ENCODE measurements around the gene KCNF1. TPM values are rescaled to one million over a fixed set of nuclear protein-coding genes. Genes with fewer than 3 reads are reported as not detected.

The KCNF1 gene
- total and polyA plus RNA-seq, 4 experiments from 2014 or later = not detected

DNA sequence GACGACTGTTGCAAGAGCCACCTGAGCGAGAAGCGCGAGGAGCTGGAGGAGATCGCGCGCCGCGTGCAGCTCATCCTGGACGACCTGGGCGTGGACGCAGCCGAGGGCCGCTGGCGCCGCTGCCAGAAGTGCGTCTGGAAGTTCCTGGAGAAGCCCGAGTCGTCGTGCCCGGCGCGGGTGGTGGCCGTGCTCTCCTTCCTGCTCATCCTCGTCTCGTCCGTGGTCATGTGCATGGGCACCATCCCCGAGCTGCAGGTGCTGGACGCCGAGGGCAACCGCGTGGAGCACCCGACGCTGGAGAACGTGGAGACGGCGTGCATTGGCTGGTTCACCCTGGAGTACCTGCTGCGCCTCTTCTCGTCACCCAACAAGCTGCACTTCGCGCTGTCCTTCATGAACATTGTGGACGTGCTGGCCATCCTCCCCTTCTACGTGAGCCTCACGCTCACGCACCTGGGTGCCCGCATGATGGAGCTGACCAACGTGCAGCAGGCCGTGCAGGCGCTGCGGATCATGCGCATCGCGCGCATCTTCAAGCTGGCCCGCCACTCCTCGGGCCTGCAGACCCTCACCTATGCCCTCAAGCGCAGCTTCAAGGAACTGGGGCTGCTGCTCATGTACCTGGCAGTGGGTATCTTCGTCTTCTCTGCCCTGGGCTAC lies 1.2 kb downstream of the KCNF1 start:
- CTCF ChIA-PET (ENCODE audit: partially characterized antibody) = no interaction called here
- no peak for DNase-seq
- Histone ChIP-seq H3K4me3 (ENCODE audit: low read length in 2 of 2) (no peak overlapping the region), H3K27ac (ENCODE audit: low read depth, low read length) (no peak overlapping the region), H3K4me1 (ENCODE audit: insufficient read depth, low read length) (no peaks in the 10 kb centered on the region), H3K9me3 (ENCODE audit: control insufficient read depth in 1 of 2, low read length in 2 of 2) (no peaks in the 10 kb centered on the region), H3K36me3 (ENCODE audit: insufficient read depth, low read length) (no peaks in the 10 kb centered on the region), H3K27me3 (ENCODE audit: insufficient read depth, low read length) (peaks cover 5% of the 10 kb centered on the region)
- POLR2A ChIA-PET (ENCODE audit: partially characterized antibody) = no interaction called here
- intact Hi-C loops (cut with micrococcal nuclease) = no loop called here
- Mint-ChIP-seq H3K9me3 (no peaks in the 10 kb centered on the region), H3K36me3 (no peaks in the 10 kb centered on the region), H3K4me3 (peak overlapping the region in 5 of 8 donors; percentile 20 to 70 (median 55)), H3K4me1 (peaks cover 3 to 17% (median 9%) of the 10 kb centered on the region in 4 donors), H3K27ac (no peak overlapping the region), H3K27me3 (peaks cover 18 to 25% of the 10 kb centered on the region in 2 donors)

DNA sequence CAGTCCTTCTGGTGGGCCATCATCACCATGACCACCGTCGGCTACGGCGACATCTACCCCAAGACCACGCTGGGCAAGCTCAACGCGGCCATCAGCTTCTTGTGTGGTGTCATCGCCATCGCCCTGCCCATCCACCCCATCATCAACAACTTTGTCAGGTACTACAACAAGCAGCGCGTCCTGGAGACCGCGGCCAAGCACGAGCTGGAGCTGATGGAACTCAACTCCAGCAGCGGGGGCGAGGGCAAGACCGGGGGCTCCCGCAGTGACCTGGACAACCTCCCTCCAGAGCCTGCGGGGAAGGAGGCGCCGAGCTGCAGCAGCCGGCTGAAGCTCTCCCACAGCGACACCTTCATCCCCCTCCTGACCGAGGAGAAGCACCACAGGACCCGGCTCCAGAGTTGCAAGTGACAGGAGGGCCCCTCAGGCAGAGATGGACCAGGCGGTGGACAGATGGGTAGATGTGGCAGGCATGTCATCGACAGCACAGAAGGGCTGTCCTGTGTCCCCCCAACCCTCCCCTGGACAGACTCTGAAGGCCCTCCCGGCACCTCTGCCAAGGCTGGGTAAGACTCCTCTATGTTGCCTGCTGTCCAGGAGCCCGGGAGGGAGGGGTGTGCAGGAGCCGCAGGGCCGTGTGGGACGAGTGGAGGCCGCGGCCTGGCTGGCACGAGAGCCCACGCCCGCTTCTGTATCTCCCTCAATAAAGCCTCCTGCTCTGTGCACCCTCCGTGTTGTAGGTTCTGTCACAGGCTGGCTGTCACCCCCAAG lies 2.0 kb downstream of the KCNF1 start:
- intact Hi-C loops (cut with micrococcal nuclease) = no loop called here
- Mint-ChIP-seq H3K27ac (no peak overlapping the region), H3K27me3 (peaks cover 18 to 25% of the 10 kb centered on the region in 2 donors), H3K4me1 (peaks cover 3 to 17% (median 9%) of the 10 kb centered on the region in 4 donors), H3K9me3 (no peaks in the 10 kb centered on the region), H3K36me3 (no peaks in the 10 kb centered on the region), H3K4me3 (peak overlapping the region in 2 of 8 donors; percentile 35 to 58)
- H3K36me3 ChIP-seq (ENCODE audit: insufficient read depth, low read length) = no peaks in the 10 kb centered on the region
- DNase-seq = no peak
- H3K4me1 ChIP-seq (ENCODE audit: insufficient read depth, low read length) = no peaks in the 10 kb centered on the region
- CTCF ChIA-PET (ENCODE audit: partially characterized antibody) = no interaction called here
- no peaks in the 10 kb centered on the region for H3K9me3 ChIP-seq (ENCODE audit: control insufficient read depth in 1 of 2, low read length in 2 of 2)
- peaks cover 5% of the 10 kb centered on the region for H3K27me3 ChIP-seq (ENCODE audit: insufficient read depth, low read length)
- no peak overlapping the region for H3K4me3 ChIP-seq (ENCODE audit: low read length in 2 of 2)
- no peak overlapping the region for H3K27ac ChIP-seq (ENCODE audit: low read depth, low read length)
- POLR2A ChIA-PET (ENCODE audit: partially characterized antibody) = no interaction called here

DNA sequence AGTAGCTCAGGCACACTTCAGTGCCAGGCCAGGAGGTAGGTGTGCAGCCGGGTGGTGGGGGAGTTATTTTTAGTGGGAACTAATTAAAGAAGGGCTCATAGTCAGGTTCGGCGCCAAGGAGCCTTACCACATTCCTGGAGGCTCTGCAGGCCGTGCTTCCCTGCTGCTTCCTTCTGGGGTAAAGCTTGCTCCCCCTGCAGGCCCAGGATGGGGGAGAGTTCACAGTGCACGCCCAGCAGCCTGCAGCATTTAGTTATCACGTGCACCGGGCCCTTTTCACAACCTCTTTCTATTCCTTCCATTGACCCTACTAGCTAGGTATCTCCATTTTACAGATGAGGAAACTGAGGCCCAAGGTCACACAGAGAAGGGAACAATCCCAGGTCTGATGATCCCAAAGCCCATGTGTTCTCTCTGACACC lies 2.5 kb downstream of the KCNF1 start:
- Histone ChIP-seq H3K27me3 (ENCODE audit: insufficient read depth, low read length) (peaks cover 5% of the 10 kb centered on the region), H3K27ac (ENCODE audit: low read depth, low read length) (no peak overlapping the region), H3K36me3 (ENCODE audit: insufficient read depth, low read length) (no peaks in the 10 kb centered on the region), H3K4me1 (ENCODE audit: insufficient read depth, low read length) (no peaks in the 10 kb centered on the region), H3K4me3 (ENCODE audit: low read length in 2 of 2) (no peak overlapping the region), H3K9me3 (ENCODE audit: control insufficient read depth in 1 of 2, low read length in 2 of 2) (no peaks in the 10 kb centered on the region)
- H3K36me3 Mint-ChIP-seq = no peaks in the 10 kb centered on the region
- intact Hi-C loops (cut with micrococcal nuclease) = no loop called here
- H3K27me3 Mint-ChIP-seq = peaks cover 18 to 25% of the 10 kb centered on the region in 2 donors
- no peak for DNase-seq
- CTCF ChIA-PET (ENCODE audit: partially characterized antibody) = no interaction called here
- H3K4me1 Mint-ChIP-seq = peaks cover 3 to 17% (median 9%) of the 10 kb centered on the region in 4 donors
- H3K4me3 Mint-ChIP-seq = peak overlapping the region in 1 of 8 donors; percentile 19
- H3K9me3 Mint-ChIP-seq = no peaks in the 10 kb centered on the region
- POLR2A ChIA-PET (ENCODE audit: partially characterized antibody) = no interaction called here
- H3K27ac Mint-ChIP-seq = no peak overlapping the region

DNA sequence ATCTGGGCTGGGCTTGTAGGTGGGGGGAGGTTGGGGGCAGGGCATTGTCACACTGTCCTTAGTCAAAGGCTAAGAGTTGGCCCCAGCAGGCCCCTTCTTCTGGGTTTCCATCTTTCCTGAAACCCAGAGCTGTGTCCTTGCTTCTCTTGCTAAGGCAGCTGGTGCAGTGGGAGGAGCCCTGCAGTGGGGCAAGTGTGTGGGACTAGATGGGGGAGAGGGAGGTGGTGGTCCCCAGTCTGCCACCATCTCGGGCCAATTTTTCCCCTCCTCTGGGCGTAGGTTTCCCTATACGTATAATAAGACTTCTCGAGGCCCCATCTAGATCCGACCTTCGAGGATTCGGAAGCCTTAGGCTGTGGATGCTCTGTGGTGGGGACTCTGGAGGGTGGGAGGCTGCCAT lies 3.5 kb downstream of the KCNF1 start:
- no peaks in the 10 kb centered on the region for H3K9me3 ChIP-seq (ENCODE audit: control insufficient read depth in 1 of 2, low read length in 2 of 2)
- Mint-ChIP-seq H3K9me3 (no peaks in the 10 kb centered on the region), H3K4me3 (no peak overlapping the region), H3K27me3 (peaks cover 16 to 25% of the 10 kb centered on the region in 2 donors), H3K4me1 (peaks cover 3 to 17% (median 10%) of the 10 kb centered on the region in 4 donors), H3K36me3 (no peaks in the 10 kb centered on the region), H3K27ac (no peak overlapping the region)
- POLR2A ChIA-PET (ENCODE audit: partially characterized antibody) = no interaction called here
- H3K36me3 ChIP-seq (ENCODE audit: insufficient read depth, low read length) = no peaks in the 10 kb centered on the region
- no peak overlapping the region for H3K27ac ChIP-seq (ENCODE audit: low read depth, low read length)
- intact Hi-C loops (cut with micrococcal nuclease) = no loop called here
- H3K4me1 ChIP-seq (ENCODE audit: insufficient read depth, low read length) = no peaks in the 10 kb centered on the region
- DNase-seq = no peak
- CTCF ChIA-PET (ENCODE audit: partially characterized antibody) = no interaction called here
- H3K4me3 ChIP-seq (ENCODE audit: low read length in 2 of 2) = no peak overlapping the region
- H3K27me3 ChIP-seq (ENCODE audit: insufficient read depth, low read length) = peaks cover 5% of the 10 kb centered on the region

DNA sequence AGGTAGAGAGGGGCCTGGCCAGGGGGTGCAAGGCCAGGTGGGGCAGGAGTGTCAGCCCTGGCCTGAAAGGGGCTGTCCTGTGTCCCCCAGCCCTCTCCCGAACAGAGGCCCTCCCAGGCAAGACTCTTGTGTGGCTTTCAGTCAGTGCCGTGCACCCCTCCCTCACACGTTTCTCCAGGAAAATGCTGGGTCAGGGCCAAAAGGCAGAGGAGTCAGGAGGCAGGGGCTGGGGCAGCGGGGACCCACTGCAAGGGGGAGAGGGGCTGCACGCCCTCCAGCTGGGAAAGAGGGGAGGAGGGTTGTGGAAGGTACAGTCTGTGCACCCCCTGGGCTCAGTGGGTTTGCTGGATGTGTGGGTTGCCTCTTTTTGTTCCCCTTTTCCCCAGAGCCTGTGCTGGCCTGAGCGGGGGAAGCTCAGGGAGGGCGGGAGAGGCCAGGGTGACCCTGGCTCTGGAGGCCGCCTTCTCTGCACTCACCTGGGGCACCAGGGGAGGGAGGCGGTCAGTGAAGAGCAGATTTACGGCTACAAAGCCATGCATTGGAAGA lies 4.1 kb downstream of the KCNF1 start:
- DNase-seq = no peak
- Mint-ChIP-seq H3K27me3 (peaks cover 13 to 23% of the 10 kb centered on the region in 2 donors), H3K9me3 (no peaks in the 10 kb centered on the region), H3K4me3 (no peak overlapping the region), H3K36me3 (no peaks in the 10 kb centered on the region), H3K27ac (no peak overlapping the region), H3K4me1 (peaks cover 2 to 14% (median 9%) of the 10 kb centered on the region in 4 donors)
- H3K36me3 ChIP-seq (ENCODE audit: insufficient read depth, low read length) = no peaks in the 10 kb centered on the region
- no peaks in the 10 kb centered on the region for H3K4me1 ChIP-seq (ENCODE audit: insufficient read depth, low read length)
- CTCF ChIA-PET (ENCODE audit: partially characterized antibody) = no interaction called here
- peaks cover 5% of the 10 kb centered on the region for H3K27me3 ChIP-seq (ENCODE audit: insufficient read depth, low read length)
- POLR2A ChIA-PET (ENCODE audit: partially characterized antibody) = no interaction called here
- no peaks in the 10 kb centered on the region for H3K9me3 ChIP-seq (ENCODE audit: control insufficient read depth in 1 of 2, low read length in 2 of 2)
- H3K4me3 ChIP-seq (ENCODE audit: low read length in 2 of 2) = no peak overlapping the region
- no peak overlapping the region for H3K27ac ChIP-seq (ENCODE audit: low read depth, low read length)
- intact Hi-C loops (cut with micrococcal nuclease) = no loop called here

DNA sequence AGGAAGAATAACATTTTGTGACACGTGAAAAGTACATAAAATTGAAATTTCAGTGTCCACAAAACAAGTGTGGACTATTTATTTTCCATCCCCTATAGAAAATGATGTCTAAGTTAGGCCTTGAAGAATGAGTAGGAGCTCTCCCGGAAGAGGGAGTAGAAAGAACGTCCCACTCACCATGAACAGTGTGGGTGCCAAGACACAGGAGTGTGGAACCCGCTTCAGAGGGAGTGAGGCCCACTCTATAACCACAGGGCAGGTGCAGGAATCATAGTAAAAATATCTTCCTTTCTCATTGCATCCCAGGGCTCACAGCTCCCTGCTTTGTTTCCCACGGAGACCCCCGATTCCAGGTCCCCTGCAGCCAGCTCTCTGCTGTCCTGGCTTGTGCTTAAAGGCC lies 5.2 kb downstream of the KCNF1 start:
- Mint-ChIP-seq H3K4me1 (peaks cover 0 to 11% (median 6%) of the 10 kb centered on the region in 4 donors), H3K36me3 (no peaks in the 10 kb centered on the region), H3K9me3 (no peaks in the 10 kb centered on the region), H3K4me3 (no peak overlapping the region), H3K27ac (no peak overlapping the region), H3K27me3 (peaks cover 10 to 19% of the 10 kb centered on the region in 2 donors)
- no peaks in the 10 kb centered on the region for H3K36me3 ChIP-seq (ENCODE audit: insufficient read depth, low read length)
- DNase-seq = no peak
- H3K9me3 ChIP-seq (ENCODE audit: control insufficient read depth in 1 of 2, low read length in 2 of 2) = no peaks in the 10 kb centered on the region
- CTCF ChIA-PET (ENCODE audit: partially characterized antibody) = no interaction called here
- POLR2A ChIA-PET (ENCODE audit: partially characterized antibody) = no interaction called here
- H3K4me3 ChIP-seq (ENCODE audit: low read length in 2 of 2) = no peak overlapping the region
- H3K27ac ChIP-seq (ENCODE audit: low read depth, low read length) = no peak overlapping the region
- H3K27me3 ChIP-seq (ENCODE audit: insufficient read depth, low read length) = no peaks in the 10 kb centered on the region
- intact Hi-C loops (cut with micrococcal nuclease) = no loop called here
- H3K4me1 ChIP-seq (ENCODE audit: insufficient read depth, low read length) = no peaks in the 10 kb centered on the region

DNA sequence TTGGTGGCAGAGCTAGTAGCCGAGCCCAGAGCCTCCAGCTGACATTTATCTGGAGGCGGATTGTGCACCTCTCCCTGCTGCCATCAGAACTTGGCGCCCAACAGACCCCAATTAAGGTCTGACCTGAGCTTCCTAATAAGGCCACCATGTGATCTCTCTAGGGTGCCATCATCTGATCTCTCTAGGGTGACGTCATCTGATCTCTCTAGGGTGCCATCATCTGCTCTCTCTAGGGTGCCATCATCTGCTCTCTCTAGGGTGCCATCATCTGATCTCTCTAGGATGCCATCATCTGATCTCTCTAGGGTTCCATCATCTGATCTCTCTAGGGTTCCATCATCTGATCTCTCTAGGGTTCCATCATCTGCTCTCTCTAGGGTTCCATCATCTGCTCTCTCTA lies 6.2 kb downstream of the KCNF1 start:
- Histone ChIP-seq H3K4me1 (ENCODE audit: insufficient read depth, low read length) (no peaks in the 10 kb centered on the region), H3K27me3 (ENCODE audit: insufficient read depth, low read length) (no peaks in the 10 kb centered on the region), H3K4me3 (ENCODE audit: low read length in 2 of 2) (no peak overlapping the region), H3K9me3 (ENCODE audit: control insufficient read depth in 1 of 2, low read length in 2 of 2) (no peaks in the 10 kb centered on the region), H3K36me3 (ENCODE audit: insufficient read depth, low read length) (no peaks in the 10 kb centered on the region), H3K27ac (ENCODE audit: low read depth, low read length) (no peak overlapping the region)
- Mint-ChIP-seq H3K27me3 (peaks cover 9 to 18% of the 10 kb centered on the region in 2 donors), H3K36me3 (no peaks in the 10 kb centered on the region), H3K9me3 (no peaks in the 10 kb centered on the region), H3K4me3 (no peak overlapping the region), H3K4me1 (peaks cover 0 to 5% (median 3%) of the 10 kb centered on the region in 4 donors), H3K27ac (no peak overlapping the region)
- no peak for DNase-seq
- CTCF ChIA-PET (ENCODE audit: partially characterized antibody) = no interaction called here
- POLR2A ChIA-PET (ENCODE audit: partially characterized antibody) = no interaction called here
- intact Hi-C loops (cut with micrococcal nuclease) = no loop called here

All from CD4-positive, alpha-beta memory T cell (primary cell).